ENCODE data around the gene C1R.
"Not testable (repeated sequence)": the region's sequence is repeated elsewhere in the genome, so short reads cannot be mapped to it uniquely, and the experiment has no call there.

C1R gene

DNA sequence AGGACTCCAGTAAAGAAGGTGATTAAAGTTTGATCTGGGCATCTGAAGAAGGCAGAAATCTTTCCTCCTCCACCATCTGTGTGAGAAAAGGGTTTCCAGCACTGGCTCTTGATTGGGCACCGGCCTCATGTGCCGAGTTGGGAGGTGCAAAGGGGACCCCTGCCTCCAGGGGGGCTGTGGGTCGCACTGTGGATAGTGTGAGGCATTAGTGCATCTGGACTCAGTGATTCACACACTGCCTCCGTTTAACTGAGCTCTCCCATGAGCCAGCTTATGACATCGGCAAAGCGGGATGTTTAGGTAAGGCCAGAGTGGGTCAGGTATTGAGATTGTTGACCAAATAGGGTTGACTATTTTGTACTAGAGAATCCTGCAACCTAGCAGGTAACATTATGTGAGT, 22.9 kb downstream of the C1R start:
- DNase-seq (ENCODE audit: low read depth in 3 of 3, low spot score in 1 of 3): no peak

DNA sequence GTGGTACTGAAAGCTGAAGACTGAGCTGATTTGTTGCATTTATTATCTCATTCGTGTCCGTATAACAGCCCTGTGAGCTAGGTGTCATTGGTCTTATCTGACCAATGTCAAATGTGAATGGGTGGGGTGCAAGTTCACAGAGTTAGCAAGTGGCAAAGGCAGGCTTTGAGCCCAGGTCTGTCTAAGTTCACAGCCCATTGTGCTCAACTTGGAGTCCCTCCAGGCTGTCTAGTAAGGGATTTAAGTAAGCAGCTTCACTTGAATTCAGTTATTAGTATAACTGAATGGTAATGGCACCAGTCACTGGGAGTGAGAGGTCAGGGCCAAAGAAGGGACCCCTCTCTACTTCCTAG, 23.3 kb downstream of the C1R start:
- no peak for DNase-seq (ENCODE audit: low read depth in 3 of 3, low spot score in 1 of 3)

GRCh38 chr12:7068240-7068993, 23.8 kb downstream of the C1R start:
- no peak for DNase-seq (ENCODE audit: low read depth in 3 of 3, low spot score in 1 of 3)

- DNase-seq (ENCODE audit: low read depth in 3 of 3, low spot score in 1 of 3): no peak
Observed at GRCh38 chr12:7067096-7067495, 25.1 kb downstream of the C1R start.

GRCh38 chr12:7066596-7066995, 25.6 kb downstream of the C1R start:
- DNase-seq (ENCODE audit: low read depth in 3 of 3, low spot score in 1 of 3): no peak

DNA sequence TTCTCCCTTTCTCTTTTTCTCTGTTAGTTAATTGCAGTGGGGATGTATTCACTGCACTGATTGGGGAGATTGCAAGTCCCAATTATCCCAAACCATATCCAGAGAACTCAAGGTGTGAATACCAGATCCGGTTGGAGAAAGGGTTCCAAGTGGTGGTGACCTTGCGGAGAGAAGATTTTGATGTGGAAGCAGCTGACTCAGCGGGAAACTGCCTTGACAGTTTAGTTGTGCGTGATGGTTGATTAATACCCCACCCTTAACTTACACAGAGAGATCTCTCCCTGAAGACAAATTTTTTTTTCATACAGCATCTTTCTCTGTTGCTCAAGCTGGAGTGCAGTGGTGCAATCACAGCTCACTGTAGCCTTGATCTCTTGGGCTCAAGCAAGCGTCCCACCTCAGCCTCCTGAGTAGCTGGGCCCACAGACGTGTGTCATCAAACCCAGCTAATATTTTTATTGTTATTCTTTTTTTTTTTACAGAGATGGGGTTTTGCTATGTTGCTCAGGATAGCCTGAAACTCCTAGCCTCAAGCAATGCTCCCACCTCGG, 27.1 kb downstream of the C1R start:
- DNase-seq (ENCODE audit: low read depth in 3 of 3, low spot score in 1 of 3): no peak

- no peak for DNase-seq (ENCODE audit: low read depth in 3 of 3, low spot score in 1 of 3)
Observed at GRCh38 chr12:7064516-7064915, 27.7 kb downstream of the C1R start.

DNA sequence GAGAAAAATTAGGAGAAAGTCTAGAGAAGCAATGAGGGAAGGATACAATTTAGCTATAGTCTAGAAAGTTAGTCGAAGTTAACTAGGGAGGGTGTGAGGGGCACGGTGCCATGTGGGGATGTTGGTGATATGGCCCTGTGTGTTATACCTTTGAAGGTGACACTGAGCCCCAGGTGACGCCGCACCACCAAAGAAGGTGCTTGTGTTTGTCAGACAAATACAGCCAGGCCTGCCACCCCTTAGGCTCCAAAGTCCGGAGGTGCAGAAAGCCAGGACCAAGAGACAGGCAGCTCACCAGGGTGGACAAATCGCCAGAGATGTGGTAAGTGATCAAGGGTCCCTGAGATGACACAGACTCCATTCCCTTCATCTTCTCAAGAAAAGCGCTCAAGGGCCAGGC, 30.6 kb downstream of the C1R start:
- DNase-seq (ENCODE audit: low read depth in 3 of 3, low spot score in 1 of 3): no peak

- no peak for DNase-seq (ENCODE audit: low read depth in 3 of 3, low spot score in 1 of 3)
Observed at GRCh38 chr12:7061138-7061537, 31.1 kb downstream of the C1R start.

DNA sequence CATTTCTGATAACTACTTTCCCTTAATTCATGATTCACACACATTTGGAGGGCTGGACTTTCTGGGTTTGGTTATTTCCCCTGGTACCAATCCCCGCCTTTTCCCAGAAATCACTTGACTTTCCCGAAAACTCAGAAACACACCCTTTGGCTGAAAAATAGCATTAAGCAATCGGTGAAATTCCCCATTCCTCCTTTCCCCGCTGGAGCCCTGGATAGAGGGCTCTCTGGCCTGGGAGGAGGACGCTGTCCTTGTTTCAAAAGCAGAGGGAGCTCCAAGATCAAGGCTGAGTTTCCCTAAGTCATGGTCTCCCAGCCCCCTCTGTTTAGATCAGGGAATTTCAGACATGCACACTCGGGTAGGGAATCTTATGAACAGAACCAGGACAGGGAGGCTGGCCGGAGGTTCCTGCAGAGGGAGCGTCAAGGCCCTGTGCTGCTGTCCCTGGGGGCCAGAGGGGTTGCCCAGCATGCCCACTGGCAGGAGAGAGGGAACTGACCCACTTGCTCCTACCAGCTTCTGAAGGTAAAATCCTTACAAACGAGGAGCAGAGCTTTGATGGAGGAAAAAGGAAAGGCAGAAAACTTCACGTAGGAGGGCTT, 31.8 kb downstream of the C1R start, which contains the start of gene C1S:
Gene C1S (plus strand): TSS at position 366 of the 602 bp plus-strand sequence. CDS start 1,195 bp downstream, outside the sequence.
- no peak for DNase-seq (ENCODE audit: low read depth in 3 of 3, low spot score in 1 of 3)

- DNase-seq (ENCODE audit: low read depth in 3 of 3, low spot score in 1 of 3): no peak
Observed at GRCh38 chr12:7059780-7060179, 32.5 kb downstream of the C1R start.

DNA sequence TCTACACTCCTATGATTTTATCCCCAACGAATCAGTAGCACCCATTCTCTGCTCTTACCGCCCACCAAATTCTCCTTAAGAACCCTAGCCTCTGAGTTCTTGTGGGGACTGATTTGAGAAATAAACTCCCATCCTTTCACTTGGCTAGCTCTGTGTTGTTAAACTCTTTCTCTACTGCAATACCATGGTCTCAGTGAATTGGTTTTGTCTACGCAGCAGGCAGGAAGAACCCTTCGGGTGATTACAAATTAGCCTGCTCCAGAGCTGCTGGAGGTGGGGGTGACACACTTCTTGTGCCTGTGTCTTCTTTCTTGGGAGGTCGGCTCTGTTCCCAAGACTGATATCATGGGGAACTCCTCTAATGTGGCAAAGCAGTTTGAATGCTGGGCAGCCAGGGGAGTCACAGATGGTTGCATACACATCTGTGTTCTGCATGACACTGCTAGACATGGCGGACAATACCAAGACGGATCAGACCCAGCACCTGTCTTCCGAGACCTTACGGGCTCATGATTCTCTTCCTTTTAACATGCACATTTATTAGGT, 33.3 kb downstream of the C1R start:
- no peak for DNase-seq (ENCODE audit: low read depth in 3 of 3, low spot score in 1 of 3)

DNA sequence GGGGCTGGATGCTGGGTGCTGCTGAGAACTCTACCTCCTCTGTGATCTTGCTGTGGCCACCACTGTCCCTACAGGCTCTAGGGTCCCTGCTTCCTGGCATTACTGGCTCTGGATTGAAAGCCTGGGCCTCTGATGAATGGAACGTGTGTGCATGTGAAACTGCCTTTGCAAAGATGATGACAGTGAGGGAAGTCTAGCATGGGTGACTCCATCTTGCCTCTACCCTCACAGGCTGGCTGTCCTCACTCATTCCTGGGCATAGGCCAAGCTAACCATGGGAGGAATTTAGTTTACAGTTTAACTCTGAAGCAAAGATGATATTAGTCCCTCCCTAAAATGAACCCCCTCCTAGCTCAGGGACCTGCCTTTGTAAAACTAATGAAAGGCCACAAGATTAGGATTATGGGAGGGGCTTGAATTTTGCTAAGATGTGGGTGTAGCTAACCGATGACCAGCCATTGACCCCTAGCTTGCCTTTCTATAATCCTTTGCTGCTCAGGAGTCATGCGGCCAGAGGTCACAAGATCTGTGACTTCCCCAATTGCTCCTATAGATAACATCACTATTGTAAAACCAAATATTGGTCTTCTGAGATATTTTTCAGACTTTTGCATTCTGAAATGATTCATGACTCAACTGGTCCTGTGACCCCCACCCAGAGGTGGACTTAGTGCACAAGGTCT, 33.9 kb downstream of the C1R start:
- DNase-seq (ENCODE audit: low read depth in 3 of 3, low spot score in 1 of 3): no peak

DNA sequence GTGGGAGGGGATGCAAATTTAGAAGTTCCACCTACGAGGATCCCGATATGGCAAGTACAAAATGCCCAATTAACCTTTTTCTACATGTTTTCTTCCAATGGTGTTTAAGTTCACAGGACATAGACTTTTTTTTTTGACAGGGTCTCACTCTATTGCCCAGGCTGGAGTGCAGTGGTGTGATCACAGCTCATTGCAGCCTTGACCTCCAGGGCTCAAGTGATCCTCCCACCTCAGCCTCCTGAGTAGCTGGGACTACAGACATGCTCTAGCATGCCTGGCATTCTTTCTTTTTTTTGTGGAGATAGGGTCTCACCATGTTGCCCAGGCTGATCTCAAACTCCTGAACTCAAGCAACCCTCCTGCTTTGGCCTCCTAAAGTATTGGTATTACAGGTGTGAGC, 36.5 kb downstream of the C1R start:
- DNase-seq (ENCODE audit: low read depth in 3 of 3, low spot score in 1 of 3): not testable (repeated sequence)

GRCh38 chr12:7054925-7055324, 37.3 kb downstream of the C1R start:
- no peak for DNase-seq (ENCODE audit: low read depth in 3 of 3, low spot score in 1 of 3)

- DNase-seq (ENCODE audit: low read depth in 3 of 3, low spot score in 1 of 3): not testable (repeated sequence)
Observed at GRCh38 chr12:7049973-7050372, 42.3 kb downstream of the C1R start.

DNA sequence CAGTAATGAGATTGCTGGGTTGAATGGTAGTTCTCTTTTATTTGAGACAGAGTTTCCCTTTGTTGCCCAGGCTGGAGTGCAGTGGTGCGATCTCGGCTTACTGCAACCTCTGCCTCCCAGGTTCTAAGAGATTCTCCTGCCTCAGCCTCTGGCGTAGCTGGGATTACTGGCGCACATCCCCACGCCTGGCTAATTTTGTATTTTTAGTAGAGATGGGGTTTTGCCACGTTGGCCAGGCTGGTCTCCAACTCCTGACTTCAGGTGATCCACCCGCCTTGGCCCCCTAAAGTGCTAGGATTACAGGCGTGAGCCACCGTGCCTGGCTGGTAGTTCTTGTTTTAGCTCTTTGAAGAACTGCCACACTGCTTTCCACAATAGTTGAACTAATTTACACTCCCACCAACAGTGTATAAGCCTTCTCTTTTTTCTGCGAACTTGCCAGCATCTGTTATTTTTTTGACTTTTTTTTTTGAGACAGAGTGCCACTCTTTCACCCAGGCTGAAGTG, 42.7 kb downstream of the C1R start:
- not testable (repeated sequence) for DNase-seq (ENCODE audit: low read depth in 3 of 3, low spot score in 1 of 3)

DNA sequence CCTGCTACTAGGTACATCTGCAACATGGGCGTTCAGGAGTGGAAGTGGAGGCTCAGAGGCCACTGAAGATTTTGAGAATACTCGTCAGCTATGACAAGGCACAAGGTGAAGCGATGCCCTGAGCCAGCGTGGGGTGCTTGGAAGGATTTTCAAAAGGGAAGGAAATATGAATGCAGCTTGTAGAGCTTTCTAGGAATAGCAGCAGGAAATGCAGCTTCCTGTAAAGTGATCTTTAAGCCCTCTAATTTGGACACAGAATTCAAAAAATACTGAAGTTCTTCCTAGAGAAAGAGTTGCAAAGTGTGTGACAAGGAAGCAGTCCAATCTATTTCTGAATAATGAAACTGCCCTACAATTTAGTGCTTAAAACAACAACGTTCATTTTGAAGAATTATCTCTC, 44.9 kb downstream of the C1R start:
- DNase-seq (ENCODE audit: low read depth in 3 of 3, low spot score in 1 of 3): no peak

GRCh38 chr12:7046383-7047105, 45.7 kb downstream of the C1R start:
- DNase-seq (ENCODE audit: low read depth in 3 of 3, low spot score in 1 of 3): no peak

DNA sequence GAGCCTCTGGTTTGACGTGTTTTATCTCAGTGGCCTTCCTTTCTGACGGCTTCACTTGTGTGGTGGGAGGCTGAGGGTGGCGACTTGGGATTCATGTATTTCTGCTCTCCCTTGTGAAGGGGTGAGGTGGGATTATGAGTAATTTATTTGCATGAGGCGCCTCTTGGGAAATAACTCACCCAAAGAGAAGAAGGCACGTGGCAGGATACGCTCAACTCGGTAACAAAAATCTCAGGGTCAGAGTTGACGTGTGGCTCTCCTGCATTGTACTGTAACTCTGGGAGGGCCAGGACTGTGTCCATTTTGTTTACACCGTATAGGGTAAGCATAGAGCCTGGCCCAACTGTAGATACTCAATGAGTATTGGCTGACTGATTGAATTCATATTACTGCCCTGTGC, 46.3 kb downstream of the C1R start:
- no peak for DNase-seq (ENCODE audit: low read depth in 3 of 3, low spot score in 1 of 3)

DNA sequence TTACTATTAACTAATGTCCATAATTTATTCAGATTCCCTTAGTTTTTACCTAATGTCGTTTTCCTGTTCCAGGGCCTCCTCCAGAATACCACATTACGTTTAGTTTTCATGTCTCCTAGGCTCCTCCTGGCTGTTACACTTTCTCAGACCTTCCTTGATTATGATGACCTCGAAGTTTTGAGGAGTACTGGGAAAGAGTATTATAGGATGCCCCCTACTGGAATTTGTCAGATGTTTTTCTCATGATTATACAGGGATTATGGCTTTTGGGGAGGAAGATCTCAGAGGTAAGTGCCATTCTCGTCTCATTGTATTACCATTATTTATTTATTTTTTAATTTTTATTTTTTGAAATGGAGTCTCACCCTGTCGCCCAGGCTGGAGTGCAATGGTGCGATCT, 49.4 kb downstream of the C1R start:
- DNase-seq (ENCODE audit: low read depth in 3 of 3, low spot score in 1 of 3): no peak
